Urinary bladder (tissue), 4 donors: Measurements from ENCODE around the gene LGALSL. TPM values are rescaled to one million over a fixed set of nuclear protein-coding genes. Genes with fewer than 3 reads are reported as not detected.

Experiments
- DNase-seq: peaks from one replicate; pipeline ENCODE4 v3.0.0-alpha.2; 2015; ENCODE audit errors: extremely low spot score
- H3K27ac ChIP-seq: one replicate; pipeline ENCODE4 v1.5.1; 2013; ENCODE audit warnings: low read depth, mild to moderate bottlenecking, moderate library complexity
- H3K36me3 ChIP-seq: one replicate; pipeline ENCODE4 v1.6.1; 2013; ENCODE audit warnings: mild to moderate bottlenecking, moderate library complexity; ENCODE audit not compliant: insufficient read depth
- H3K4me1 ChIP-seq: one replicate; pipeline ENCODE4 v1.6.1; 2013; ENCODE audit warnings: mild to moderate bottlenecking, moderate library complexity; ENCODE audit not compliant: insufficient read depth
- H3K4me3 ChIP-seq: one replicate; pipeline ENCODE4 v1.5.1; 2013; ENCODE audit warnings: low read depth, low read length
- WGBS: extraction: QIAGEN DNeasy Blood & Tissue Kit; methylation state at CpG from one replicate; pipeline ENCODE4 v1.1.7; 2013; 5-methylcytosine and 5-hydroxymethylcytosine counted together
- polyA plus RNA-seq: library from polyadenylated mRNA; stranded (reverse); fragments of 200-250 nt; gene quantifications from one replicate; pipeline ENCODE4 v1.2.3, GENCODE V29; 2013
- total RNA-seq: library from RNA; depleted of rRNA; stranded (reverse); fragments of >200 nt; gene quantifications from one replicate; pipeline ENCODE4 v1.2.3, GENCODE V29; 2014
- donor health status: healthy with polysubstance abuse.
- donor health status: healthy.

The LGALSL gene
- total and polyA plus RNA-seq, 2 donors = 4.7 to 20.6 TPM

DNA sequence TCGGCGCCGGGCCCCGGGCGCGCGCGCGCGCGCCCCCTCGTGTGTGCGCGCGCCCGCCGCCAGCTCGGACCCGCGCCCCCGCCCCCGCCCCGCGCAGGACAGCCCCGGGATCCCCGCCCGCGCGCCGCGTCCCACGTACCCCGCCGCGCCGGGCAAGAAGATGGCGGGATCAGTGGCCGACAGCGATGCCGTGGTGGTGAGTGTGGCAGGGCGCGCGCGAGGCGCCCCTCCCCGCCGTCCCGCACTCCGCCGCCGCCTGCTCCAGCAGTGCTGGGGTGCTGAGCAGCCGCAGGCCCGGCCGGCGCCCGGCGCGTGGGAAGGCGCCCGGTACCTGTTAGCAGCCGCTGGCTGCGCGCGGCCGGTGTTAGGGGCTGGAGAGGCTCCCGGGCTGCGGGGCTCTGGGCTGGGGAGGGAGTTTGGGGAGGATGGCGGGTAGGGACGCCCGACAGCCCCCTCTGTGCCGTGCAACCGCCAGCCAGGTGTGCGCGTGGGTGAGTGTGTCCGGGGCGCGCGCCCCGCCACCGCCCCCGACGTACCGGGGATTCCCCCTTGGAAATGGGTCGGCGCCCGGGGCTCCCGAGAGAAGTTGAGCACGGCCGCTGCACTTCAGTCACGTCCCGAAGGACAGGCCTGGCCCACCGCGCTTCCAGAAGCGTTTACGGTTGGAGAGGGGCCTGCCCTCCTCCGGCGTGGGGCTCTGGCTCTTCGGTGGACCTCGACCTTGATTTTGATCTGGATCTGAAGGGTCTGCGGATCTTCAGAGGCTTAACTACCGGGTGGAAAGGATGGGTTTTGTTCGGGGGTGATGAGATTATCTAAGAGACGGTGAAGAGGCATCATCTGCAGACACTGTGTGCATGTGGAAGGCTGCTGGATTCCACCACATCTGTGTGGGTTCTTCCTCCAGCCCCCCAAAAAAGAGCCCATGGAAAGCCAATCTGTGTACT lies 697 bp downstream of the LGALSL start:
- H3K4me3 ChIP-seq = peak overlapping the region; percentile 91
- H3K36me3 ChIP-seq = no peaks in the 10 kb centered on the region
- H3K27ac ChIP-seq = peak overlapping the region; percentile 39
- 3% methylated on average over 103 of the region's 103 CpGs for WGBS
- no peaks in the 10 kb centered on the region for H3K4me1 ChIP-seq
- no peak for DNase-seq

DNA sequence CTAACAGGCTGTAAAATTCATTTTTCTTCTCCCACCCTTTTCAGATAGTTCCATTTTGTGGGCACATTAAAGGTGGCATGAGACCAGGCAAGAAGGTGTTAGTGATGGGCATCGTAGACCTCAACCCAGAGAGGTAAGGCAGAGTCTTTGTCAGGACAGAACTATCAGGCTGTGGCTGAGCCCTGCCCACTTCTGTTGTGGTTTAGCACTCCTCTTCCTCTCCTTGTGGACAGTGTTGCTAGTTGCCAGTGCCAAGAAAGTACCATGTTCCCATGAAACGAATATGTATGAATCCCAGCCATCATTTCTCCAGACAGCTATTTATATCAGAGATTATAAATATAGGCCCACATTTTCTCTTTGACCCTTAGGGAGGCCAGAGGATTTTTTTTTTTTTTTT lies 1.6 kb downstream of the LGALSL start:
- Histone ChIP-seq H3K36me3 (no peaks in the 10 kb centered on the region), H3K27ac (no peak overlapping the region), H3K4me1 (no peaks in the 10 kb centered on the region), H3K4me3 (no peak overlapping the region)
- WGBS = 78% methylated on average over 2 of the region's 2 CpGs
- DNase-seq = no peak

DNA sequence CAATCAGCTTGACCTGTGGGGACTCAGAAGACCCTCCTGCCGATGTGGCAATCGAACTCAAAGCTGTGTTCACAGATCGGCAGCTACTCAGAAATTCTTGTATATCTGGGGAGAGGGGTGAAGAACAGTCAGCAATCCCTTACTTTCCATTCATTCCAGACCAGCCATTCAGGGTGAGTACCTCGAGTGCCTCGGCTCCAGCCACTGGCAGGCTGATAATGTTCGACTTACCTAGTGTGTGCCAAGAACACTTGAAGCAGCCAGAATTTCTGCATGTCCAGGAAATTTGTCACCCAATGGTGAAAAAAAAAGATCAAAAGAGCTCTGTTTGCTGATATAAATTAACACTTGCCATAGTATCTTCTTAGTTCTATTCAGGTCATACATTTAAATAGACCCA lies 2.3 kb downstream of the LGALSL start:
- DNase-seq = no peak
- whole genome bisulfite sequencing = 95% methylated on average over 6 of the region's 6 CpGs
- H3K4me1 ChIP-seq = no peaks in the 10 kb centered on the region
- no peak overlapping the region for H3K4me3 ChIP-seq
- H3K36me3 ChIP-seq = no peaks in the 10 kb centered on the region
- H3K27ac ChIP-seq = no peak overlapping the region

- H3K4me3 ChIP-seq = no peak overlapping the region
- DNase-seq = no peak
- no peaks in the 10 kb centered on the region for H3K36me3 ChIP-seq
- no peak overlapping the region for H3K27ac ChIP-seq
- no peaks in the 10 kb centered on the region for H3K4me1 ChIP-seq
Measured at GRCh38 chr2:64457524-64457923, 3.6 kb downstream of the LGALSL start.

DNA sequence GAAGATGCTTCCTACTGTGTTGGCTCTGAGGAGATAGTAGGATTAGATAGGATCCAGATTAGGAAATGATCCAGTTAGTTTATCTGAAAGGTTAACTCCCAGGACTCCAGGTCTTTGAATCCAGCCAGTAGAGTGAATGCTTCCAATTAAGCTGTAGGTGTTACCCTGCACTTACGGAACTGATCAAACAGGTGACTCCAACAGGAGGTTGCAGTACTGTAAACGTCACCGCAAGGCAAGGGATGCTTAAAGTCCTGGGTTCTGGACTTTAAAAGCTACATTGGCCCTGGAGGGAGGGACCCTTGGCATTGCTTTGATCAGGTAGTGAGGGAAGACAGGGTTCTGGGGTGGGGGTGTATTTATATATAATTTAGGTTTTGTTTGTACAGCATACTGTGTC lies 5.6 kb downstream of the LGALSL start:
- 92% methylated on average over 3 of the region's 3 CpGs for WGBS
- Histone ChIP-seq H3K36me3 (no peaks in the 10 kb centered on the region), H3K4me3 (no peak overlapping the region), H3K4me1 (no peaks in the 10 kb centered on the region), H3K27ac (no peak overlapping the region)
- no peak for DNase-seq

- no peak for DNase-seq
- no peak overlapping the region for H3K4me3 ChIP-seq
- WGBS = 79% methylated on average over 3 of the region's 3 CpGs
- no peaks in the 10 kb centered on the region for H3K4me1 ChIP-seq
- H3K36me3 ChIP-seq = no peaks in the 10 kb centered on the region
- H3K27ac ChIP-seq = no peak overlapping the region
Measured at GRCh38 chr2:64460330-64460729, 6.4 kb downstream of the LGALSL start.

DNA sequence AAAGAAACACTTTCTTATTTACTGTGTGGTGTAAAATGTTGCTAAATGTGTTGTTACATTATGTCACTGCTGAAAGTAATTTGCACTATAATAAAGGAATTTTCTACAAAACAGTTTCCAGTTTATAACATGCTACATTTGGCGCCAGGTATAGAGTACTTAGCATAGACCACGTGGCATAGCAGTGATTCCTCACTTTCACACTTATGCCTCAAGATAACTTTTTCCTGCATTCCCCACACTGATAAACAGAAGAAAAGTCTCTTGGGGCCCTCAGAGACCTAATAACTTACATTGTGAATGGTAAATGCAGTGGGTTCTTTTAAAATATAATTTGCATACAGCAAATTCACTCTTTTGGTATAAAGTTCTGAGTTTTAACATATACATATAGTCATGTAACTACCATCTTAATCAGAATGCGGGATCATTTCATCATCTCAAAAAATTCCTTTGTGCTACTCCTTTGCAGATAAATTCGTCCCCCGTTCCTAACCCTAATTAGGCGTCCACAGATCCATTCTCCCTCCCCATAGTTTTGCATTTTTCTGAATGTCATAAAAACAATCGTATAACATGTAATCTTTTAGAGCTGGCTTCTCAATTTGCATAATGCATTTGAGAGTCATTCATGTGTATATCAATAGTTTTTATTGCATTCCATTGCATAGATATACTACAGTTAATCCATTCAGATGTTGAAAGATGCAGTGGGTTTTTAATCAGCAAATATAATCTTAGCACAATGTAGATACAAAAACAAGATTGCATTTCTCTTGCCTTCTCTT lies 7.5 kb downstream of the LGALSL start:
- DNase-seq = no peak
- WGBS = 85% methylated on average over 7 of the region's 7 CpGs
- Histone ChIP-seq H3K4me3 (no peak overlapping the region), H3K4me1 (no peaks in the 10 kb centered on the region), H3K27ac (no peak overlapping the region), H3K36me3 (no peaks in the 10 kb centered on the region)

- Histone ChIP-seq H3K4me1 (no peaks in the 10 kb centered on the region), H3K36me3 (no peaks in the 10 kb centered on the region), H3K4me3 (no peak overlapping the region), H3K27ac (no peak overlapping the region)
- 93% methylated on average over 3 of the region's 3 CpGs for WGBS
- no peak for DNase-seq
Measured at GRCh38 chr2:64462171-64462570, 8.2 kb downstream of the LGALSL start.

DNA sequence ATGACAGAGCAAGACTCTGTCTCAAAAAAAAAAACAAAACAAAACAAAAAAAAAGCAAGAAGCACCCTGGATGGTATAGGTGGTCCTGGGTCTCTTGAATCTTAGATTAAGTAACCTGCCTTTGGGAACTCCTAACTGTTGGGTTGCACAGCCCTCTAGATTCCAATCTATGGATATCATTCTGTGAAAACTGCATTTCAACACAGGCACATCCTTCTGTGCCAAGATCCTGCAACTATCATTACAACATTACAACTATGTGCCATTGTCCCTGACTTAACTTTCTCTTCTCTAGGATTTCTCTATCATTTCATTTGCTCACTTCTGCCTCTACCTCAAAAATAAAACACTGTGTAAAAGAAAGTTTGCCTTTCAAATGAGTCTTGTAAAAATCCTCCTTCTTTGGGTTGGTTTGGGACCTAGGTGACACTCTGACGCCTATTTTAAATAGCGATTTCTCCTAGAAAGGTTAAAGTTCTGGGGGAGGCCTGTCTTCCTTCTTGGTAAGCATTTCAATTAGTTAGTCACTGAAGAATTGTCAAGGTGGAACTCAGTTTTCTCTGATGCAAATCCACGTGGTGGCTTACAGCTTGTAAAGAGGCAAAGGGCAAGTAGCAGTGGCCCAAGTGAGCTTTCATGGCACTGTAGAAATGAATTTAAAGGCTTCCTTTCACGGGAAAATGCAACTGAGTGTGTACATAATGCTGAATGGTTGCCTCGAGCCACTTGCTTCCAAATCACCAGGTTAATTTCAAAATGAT lies 9.2 kb downstream of the LGALSL start:
- H3K4me3 ChIP-seq = no peak overlapping the region
- H3K27ac ChIP-seq = no peak overlapping the region
- no peak for DNase-seq
- WGBS = 81% methylated on average over 5 of the region's 5 CpGs
- H3K4me1 ChIP-seq = no peaks in the 10 kb centered on the region
- no peaks in the 10 kb centered on the region for H3K36me3 ChIP-seq

- H3K4me3 ChIP-seq = no peak overlapping the region
- 94% methylated on average over 1 of the region's 1 CpG for WGBS
- H3K4me1 ChIP-seq = no peaks in the 10 kb centered on the region
- H3K27ac ChIP-seq = no peak overlapping the region
- no peaks in the 10 kb centered on the region for H3K36me3 ChIP-seq
- no peak for DNase-seq
Measured at GRCh38 chr2:64463781-64464180, 9.8 kb downstream of the LGALSL start.

- no peak for DNase-seq
- no peaks in the 10 kb centered on the region for H3K4me1 ChIP-seq
- H3K4me3 ChIP-seq = no peak overlapping the region
- H3K27ac ChIP-seq = no peak overlapping the region
- WGBS = 56% methylated on average over 6 of the region's 6 CpGs
- H3K36me3 ChIP-seq = no peaks in the 10 kb centered on the region
Measured at GRCh38 chr2:64466478-64467085, 12.6 kb downstream of the LGALSL start.

DNA sequence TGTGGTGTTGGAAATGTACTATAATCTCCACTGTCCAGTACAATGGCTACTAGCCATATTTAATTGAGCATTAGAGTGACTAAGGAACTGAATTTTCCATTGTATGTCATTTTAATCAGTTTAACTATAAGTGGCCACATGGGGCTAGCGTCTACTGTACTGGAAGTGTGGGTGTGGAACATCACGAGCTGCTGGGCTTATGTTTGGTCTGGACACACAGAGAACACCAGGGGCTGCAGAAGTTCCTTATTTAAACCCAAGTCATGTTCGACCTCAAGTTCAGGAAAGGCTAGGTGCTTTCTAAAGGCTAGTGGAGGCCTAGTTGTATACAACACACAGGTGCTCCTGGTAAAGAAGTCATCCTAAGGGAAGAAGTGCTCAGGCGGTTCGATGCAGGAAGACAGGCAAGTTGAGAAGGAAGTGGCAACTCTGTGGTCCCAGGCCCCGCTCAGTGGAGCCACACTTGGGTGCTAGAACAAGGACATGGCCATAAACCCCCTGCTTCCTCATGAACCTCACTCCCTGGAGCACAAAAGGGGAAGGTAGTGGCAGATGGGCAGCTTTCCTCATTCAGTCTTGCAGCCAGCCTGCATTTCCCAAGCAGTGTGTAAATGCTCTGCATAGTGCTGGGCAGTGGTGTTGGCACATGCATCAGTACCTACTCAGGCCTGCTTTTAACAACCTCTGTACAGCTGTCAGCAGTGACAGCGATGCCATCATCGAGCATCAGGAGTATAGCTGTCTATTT lies 13.3 kb downstream of the LGALSL start:
- no peak for DNase-seq
- Histone ChIP-seq H3K36me3 (no peaks in the 10 kb centered on the region), H3K4me3 (no peak overlapping the region), H3K4me1 (no peaks in the 10 kb centered on the region), H3K27ac (no peak overlapping the region)
- WGBS = 86% methylated on average over 8 of the region's 8 CpGs

DNA sequence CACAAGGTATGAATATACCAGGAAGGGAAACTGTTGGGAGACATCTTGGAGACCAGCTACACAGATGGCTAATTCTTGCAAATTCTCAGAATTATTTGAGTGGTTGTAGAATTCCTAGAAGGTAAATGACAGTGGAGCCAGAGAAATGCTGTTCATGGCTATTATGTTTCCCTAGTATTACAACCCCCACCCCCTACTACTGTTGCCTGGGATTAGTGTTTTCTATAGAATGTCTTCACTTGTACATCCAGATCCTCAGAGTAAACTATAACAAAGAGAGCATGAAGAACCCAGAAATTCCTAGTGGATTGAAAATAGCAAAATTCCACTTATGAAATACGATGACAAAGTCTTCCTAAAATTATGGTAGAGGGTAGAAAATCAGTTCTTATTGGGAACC lies 15.3 kb downstream of the LGALSL start:
- H3K36me3 ChIP-seq = no peaks in the 10 kb centered on the region

More for the DNA sequence above, 15.3 kb downstream of the LGALSL start:
- H3K4me1 ChIP-seq = no peaks in the 10 kb centered on the region
- 90% methylated on average over 1 of the region's 1 CpG for WGBS
- no peak overlapping the region for H3K4me3 ChIP-seq
- no peak for DNase-seq
- no peak overlapping the region for H3K27ac ChIP-seq
